Upper lobe of right lung (tissue), 1 donor: Measurements from ENCODE around the gene HES7. TPM values are rescaled to one million over a fixed set of nuclear protein-coding genes. Genes with fewer than 3 reads are reported as not detected.

Experiments used
- ATAC-seq: fragments of 200-7000 bp; cut with Tn5 transposase; one replicate; pipeline ENCODE4 v1.9.1; 2020; ENCODE audit warnings: mild to moderate bottlenecking, moderate library complexity
- DNase-seq: peaks from one replicate; pipeline ENCODE4 v3.0.0-alpha.2; 2020
- H3K27ac ChIP-seq: fragments of 200-600 bp; one replicate; pipeline ENCODE4 v1.8.0; 2022
- H3K27me3 ChIP-seq: fragments of 200-600 bp; one replicate; pipeline ENCODE4 v1.8.0; 2022; ENCODE audit warnings: mild to moderate bottlenecking
- H3K36me3 ChIP-seq: fragments of 200-600 bp; one replicate; pipeline ENCODE4 v1.8.0; 2022
- H3K4me1 ChIP-seq: fragments of 200-600 bp; one replicate; pipeline ENCODE4 v1.8.0; 2022
- H3K4me3 ChIP-seq: fragments of 200-600 bp; one replicate; pipeline ENCODE4 v1.8.0; 2022; ENCODE audit warnings: mild to moderate bottlenecking
- H3K9me3 ChIP-seq: fragments of 200-600 bp; one replicate; pipeline ENCODE4 v1.8.0; 2022
- CTCF ChIP-seq: fragments of 200-600 bp; IDR thresholded peaks from one replicate; pipeline ENCODE4 v1.8.0; 2022; ENCODE audit warnings: antibody characterized with exemption
- intact Hi-C: fragments of 100-400 bp; cut with DNase I; formaldehyde crosslinking; loops from one replicate; pipeline ENCODE4 v1.11.0; 2022
- total RNA-seq: library from RNA; stranded (reverse); fragmentation: NEBNext Ultra II Directional; extraction: Animal tissue kit (Norgen Biotek cat#: 25700); gene quantifications from one replicate; pipeline ENCODE4 v1.2.1, GENCODE V29; 2021
- donor health status: DM: no; HTN: yes; CAD: no; lungs with severe emphysema.

HES7 gene
- total RNA-seq, 1 donor from 2014 or later: not detected

- intact Hi-C loops: no loop called here
- H3K27ac ChIP-seq: no peak overlapping the region
- peaks cover 81% of the 10 kb centered on the region for H3K36me3 ChIP-seq
- H3K9me3 ChIP-seq: no peaks in the 10 kb centered on the region
- DNase-seq: no peak
- no peaks in the 10 kb centered on the region for H3K27me3 ChIP-seq
- H3K4me1 ChIP-seq: peaks cover 18% of the 10 kb centered on the region
- ATAC-seq: no peak
- no peak for TF ChIP-seq CTCF
- no peak overlapping the region for H3K4me3 ChIP-seq
Measured at GRCh38 chr17:8142158-8142886, 18.4 kb upstream of the HES7 start.

- H3K36me3 ChIP-seq: peaks cover 76% of the 10 kb centered on the region
- peaks cover 18% of the 10 kb centered on the region for H3K4me1 ChIP-seq
- no peaks in the 10 kb centered on the region for H3K27me3 ChIP-seq
- intact Hi-C loops: no loop called here
- DNase-seq (no peak), ATAC-seq (no peak)
- no peaks in the 10 kb centered on the region for H3K9me3 ChIP-seq
- no peak overlapping the region for H3K27ac ChIP-seq
- no peak for TF ChIP-seq CTCF
- no peak overlapping the region for H3K4me3 ChIP-seq
Measured at GRCh38 chr17:8141741-8142140, 17.8 kb upstream of the HES7 start.

GRCh38 chr17:8141045-8141444 lies 17.1 kb upstream of the HES7 start:
- no peak for TF ChIP-seq CTCF
- Histone ChIP-seq H3K9me3 (no peaks in the 10 kb centered on the region), H3K36me3 (peaks cover 69% of the 10 kb centered on the region), H3K4me3 (no peak overlapping the region), H3K27me3 (no peaks in the 10 kb centered on the region), H3K27ac (no peak overlapping the region), H3K4me1 (peaks cover 18% of the 10 kb centered on the region)
- DNase-seq (no peak), ATAC-seq (no peak)
- intact Hi-C loops: no loop called here

GRCh38 chr17:8140065-8141029 lies 16.4 kb upstream of the HES7 start:
- Histone ChIP-seq H3K27me3 (no peaks in the 10 kb centered on the region), H3K27ac (peak overlapping the region; percentile 64), H3K9me3 (no peaks in the 10 kb centered on the region), H3K4me3 (no peak overlapping the region), H3K4me1 (peaks cover 18% of the 10 kb centered on the region), H3K36me3 (peaks cover 62% of the 10 kb centered on the region)
- DNase-seq: peak; percentile 69
- intact Hi-C loops: no loop called here
- ATAC-seq: peak; percentile 0
- no peak for TF ChIP-seq CTCF

GRCh38 chr17:8138672-8139371 lies 14.9 kb upstream of the HES7 start:
- peaks cover 46% of the 10 kb centered on the region for H3K36me3 ChIP-seq
- DNase-seq: peak; percentile 97
- peak overlapping the region; percentile 64 for H3K27ac ChIP-seq
- ATAC-seq: peak; percentile 92
- no peaks in the 10 kb centered on the region for H3K9me3 ChIP-seq
- H3K4me3 ChIP-seq: peak overlapping the region; percentile 40
- intact Hi-C loops: no loop called here
- no peaks in the 10 kb centered on the region for H3K27me3 ChIP-seq
- TF ChIP-seq CTCF: peak; percentile 84
- peaks cover 18% of the 10 kb centered on the region for H3K4me1 ChIP-seq
